VCaP (cell line): ENCODE data around the gene FAM9B.

Experiments used
- H3K27ac ChIP-seq: fragments of 450-650 bp; 2 replicates; pipeline ENCODE4 v1.5.1; 2017
- CTCF ChIP-seq: fragments of 450-650 bp; conservative IDR thresholded peaks from 2 replicates; pipeline ENCODE4 v1.5.1; 2017; ENCODE audit warnings: mild to moderate bottlenecking, moderate library complexity

Gene FAM9B

GRCh38 chrX:9033989-9034388, at the start of gene FAM9B:
TSS of gene FAM9B (minus strand) at chrX:9034127. CDS start at chrX:9032986, 1,141 bp downstream.
- no peak for TF ChIP-seq CTCF
- no peak within 1 kb of the TSS for H3K27ac ChIP-seq

- no peak for TF ChIP-seq CTCF
- H3K27ac ChIP-seq, result no peak overlapping the region
These were observed 47.3 kb upstream of the FAM9B start for GRCh38 chrX:9081271-9081670.

GRCh38 chrX:9074326-9074725, 40.4 kb upstream of the FAM9B start:
- no peak overlapping the region for H3K27ac ChIP-seq
- no peak for TF ChIP-seq CTCF

- no peak for TF ChIP-seq CTCF
- H3K27ac ChIP-seq, result no peak overlapping the region
These were observed 38.4 kb upstream of the FAM9B start for GRCh38 chrX:9072281-9072680.

- no peak overlapping the region for H3K27ac ChIP-seq
- no peak for TF ChIP-seq CTCF
These were observed 37.2 kb upstream of the FAM9B start for GRCh38 chrX:9071031-9071650.

GRCh38 chrX:9069573-9069972, 35.6 kb upstream of the FAM9B start:
- peak overlapping the region; percentile 77; the same call in 1 of the 2 replicates for H3K27ac ChIP-seq
- no peak for TF ChIP-seq CTCF

- no peak for TF ChIP-seq CTCF
- H3K27ac ChIP-seq, result no peak overlapping the region
These were observed 30.8 kb upstream of the FAM9B start for GRCh38 chrX:9064694-9065093.
